Liver (tissue), 9 donors: ENCODE data around the gene LRCOL1. TPM values are rescaled to one million over a fixed set of nuclear protein-coding genes. Genes with fewer than 3 reads are reported as not detected.

ENCODE experiments used
- DNase-seq: peaks from one replicate; pipeline ENCODE4 v3.0.0-alpha.2; 2017; ENCODE audit warnings: low spot score
- H3K27ac ChIP-seq, 2 donors: one replicate each; pipeline ENCODE4 v1.7.0; 2013; ENCODE audit warnings: inconsistent platforms in 2 of 2, low read length in 2 of 2, control low read depth in 1 of 2, low read depth in 1 of 2, mild to moderate bottlenecking in 1 of 2
- H3K27me3 ChIP-seq, 4 donors: one replicate each; pipeline versions ENCODE4 v1.6.1 to v1.7.0; 2013; ENCODE audit warnings: low read length in 3 of 4, inconsistent platforms in 1 of 4, mild to moderate bottlenecking in 1 of 4, moderate library complexity in 1 of 4; ENCODE audit not compliant: control insufficient read depth in 4 of 4, insufficient read depth in 4 of 4
- H3K36me3 ChIP-seq, 4 donors: one replicate each; pipeline versions ENCODE4 v1.6.1 to v1.7.0; 2013; ENCODE audit warnings: low read length in 3 of 4, mild to moderate bottlenecking in 3 of 4, low read depth in 1 of 4, moderate library complexity in 1 of 4; ENCODE audit not compliant: control insufficient read depth in 4 of 4, insufficient read depth in 3 of 4
- H3K4me1 ChIP-seq, 4 donors: one replicate each; pipeline versions ENCODE4 v1.6.1 to v1.7.0; 2013; ENCODE audit warnings: low read length in 3 of 4, mild to moderate bottlenecking in 3 of 4, moderate library complexity in 1 of 4; ENCODE audit not compliant: control insufficient read depth in 4 of 4, insufficient read depth in 4 of 4
- H3K4me3 ChIP-seq, 3 donors: one replicate each; pipeline versions ENCODE4 v1.6.1 to v1.7.0; 2013; ENCODE audit warnings: low read length in 3 of 3, control low read depth in 1 of 3, low read depth in 1 of 3, mild to moderate bottlenecking in 1 of 3
- H3K9ac ChIP-seq, 2 donors: one replicate each; pipeline ENCODE4 v1.7.0; 2013; ENCODE audit warnings: low read length in 2 of 2, mild to moderate bottlenecking in 2 of 2, moderate library complexity in 2 of 2, control low read depth in 1 of 2, low read depth in 1 of 2
- H3K9me3 ChIP-seq, 4 donors: one replicate each; pipeline versions ENCODE4 v1.6.1 to v1.7.0; 2013; ENCODE audit warnings: low read length in 3 of 4; ENCODE audit not compliant: control insufficient read depth in 4 of 4
- ATF3 ChIP-seq: IDR thresholded peaks from 2 replicates; pipeline ENCODE4 v1.6.1; 2016; ENCODE audit warnings: antibody characterized with exemption
- EGR1 ChIP-seq, 2 donors: IDR thresholded peaks; 2 replicates each; pipeline ENCODE4 v1.6.1; 2016 to 2018; ENCODE audit warnings: antibody characterized with exemption in 2 of 2, low read depth in 2 of 2
- FOXA1 ChIP-seq: IDR thresholded peaks from 2 replicates; pipeline ENCODE4 v1.6.1; 2016; ENCODE audit warnings: antibody characterized with exemption
- FOXA2 ChIP-seq: IDR thresholded peaks from 2 replicates; pipeline ENCODE4 v1.6.1; 2016; ENCODE audit warnings: antibody characterized with exemption
- GABPA ChIP-seq, 2 donors: IDR thresholded peaks in 1 of 2; conservative IDR thresholded peaks in 1 of 2; 2 replicates each; pipeline ENCODE4 v1.6.1; 2016; ENCODE audit warnings: antibody characterized with exemption in 2 of 2, mild to moderate bottlenecking in 1 of 2, moderate library complexity in 1 of 2
- HNF4A ChIP-seq, 2 donors: conservative IDR thresholded peaks; 2 replicates each; pipeline ENCODE4 v1.6.1; 2016; ENCODE audit warnings: antibody characterized with exemption in 2 of 2, mild to moderate bottlenecking in 2 of 2
- HNF4G ChIP-seq: IDR thresholded peaks from 2 replicates; pipeline ENCODE4 v1.6.1; 2016; ENCODE audit warnings: antibody characterized with exemption
- JUND ChIP-seq, 2 donors: IDR thresholded peaks; 2 replicates each; pipeline ENCODE4 v1.6.1; 2016; ENCODE audit warnings: antibody characterized with exemption in 2 of 2
- MAX ChIP-seq: IDR thresholded peaks from 2 replicates; pipeline ENCODE4 v1.6.1; 2016; ENCODE audit warnings: antibody characterized with exemption
- NR2F2 ChIP-seq: IDR thresholded peaks from 2 replicates; pipeline ENCODE4 v1.6.1; 2016; ENCODE audit warnings: antibody characterized with exemption
- RAD21 ChIP-seq, 2 donors: IDR thresholded peaks; 2 replicates each; pipeline ENCODE4 v1.6.1; 2016; ENCODE audit warnings: antibody characterized with exemption in 2 of 2, mild to moderate bottlenecking in 2 of 2
- RXRA ChIP-seq, 2 donors: IDR thresholded peaks; 2 replicates each; pipeline ENCODE4 v1.6.1; 2017 to 2018; ENCODE audit warnings: antibody characterized with exemption in 2 of 2, mild to moderate bottlenecking in 1 of 2
- SP1 ChIP-seq: IDR thresholded peaks from 2 replicates; pipeline ENCODE4 v1.6.1; 2018; ENCODE audit warnings: antibody characterized with exemption, mild to moderate bottlenecking
- TAF1 ChIP-seq: conservative IDR thresholded peaks from 2 replicates; pipeline ENCODE4 v1.6.1; 2016; ENCODE audit warnings: antibody characterized with exemption, mild to moderate bottlenecking
- YY1 ChIP-seq: IDR thresholded peaks from 2 replicates; pipeline ENCODE4 v1.6.1; 2016; ENCODE audit warnings: antibody characterized with exemption, mild to moderate bottlenecking
- ZBTB33 ChIP-seq: IDR thresholded peaks from 2 replicates; pipeline ENCODE4 v1.6.1; 2016; ENCODE audit warnings: antibody characterized with exemption
- WGBS: extraction: QIAGEN DNeasy Blood & Tissue Kit; methylation state at CpG from one replicate; pipeline ENCODE4 v1.1.7; 2013; 5-methylcytosine and 5-hydroxymethylcytosine counted together
- polyA plus RNA-seq, 2 donors: library from polyadenylated mRNA; stranded (reverse) in 1 of 2; unstranded in 1 of 2; fragments of 200-250 nt in 1 of 2; fragments of >200 nt in 1 of 2; fragmentation: Nextera tagmentation in 1 of 2; extraction: Ambion mirVana in 1 of 2; gene quantifications; one replicate each; pipeline versions ENCODE4 v1.2.1 to v1.2.3, GENCODE V29; 2013 to 2015
- total RNA-seq, 2 donors: library from RNA; depleted of rRNA; stranded (reverse); fragments of >200 nt; gene quantifications; one replicate each; pipeline ENCODE4 v1.2.3, GENCODE V29; 2014
- TF ChIP-seq, protein P1 (sequence below): IDR thresholded peaks from 2 replicates; pipeline ENCODE4 v1.6.1; 2016; ENCODE audit warnings: antibody characterized with exemption, mild to moderate bottlenecking
- TF ChIP-seq, protein P2 (sequence below): fragments of 150-350 bp; IDR thresholded peaks from 2 replicates; pipeline ENCODE4 v1.5.1; 2017; ENCODE audit warnings: improper control_type of control experiment, low read depth, low read length; ENCODE audit not compliant: missing input control
- donor health status: healthy.
- donor health status: healthy.
- donor health status: healthy.
- donor health status: healthy.
- donor health status: healthy.

Gene LRCOL1
- total and polyA plus RNA-seq, 4 donors, result 2.6 to 40.7 (median 5.9) TPM; not detected in 1

DNA sequence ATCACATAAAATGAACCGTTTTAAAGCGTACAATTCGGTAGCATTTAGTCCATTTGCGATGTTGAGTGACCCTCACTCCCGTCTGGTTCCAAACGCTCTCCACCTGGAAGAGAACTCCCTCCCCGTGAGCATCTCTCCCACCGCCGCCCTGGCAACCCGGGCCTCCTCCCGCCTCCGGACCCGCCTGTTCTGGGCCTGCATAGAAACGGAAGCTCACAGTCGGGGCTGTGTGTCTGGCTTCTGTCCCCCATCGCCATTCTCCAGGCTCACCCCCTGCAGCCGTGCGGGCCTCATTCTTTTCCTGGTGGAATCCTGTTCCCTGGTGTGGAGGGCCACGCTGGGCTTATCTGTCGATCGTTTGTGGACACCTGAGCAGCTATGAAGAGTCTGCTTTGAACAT lies 17.3 kb downstream of the LRCOL1 start:
- no peak overlapping the region for H3K27ac ChIP-seq
- DNase-seq, result no peak
- peaks cover 0 to 8% (median 3%) of the 10 kb centered on the region in 4 donors for H3K4me1 ChIP-seq
- H3K9me3 ChIP-seq, result no peaks in the 10 kb centered on the region
- TF ChIP-seq SP1 (no peak), ZBTB33 (no peak), HNF4G (no peak), MAX (no peak), RXRA (IDR thresholded peaks at IDR 0.05) (no peak), RAD21 (IDR thresholded peaks at IDR 0.05) (no peak), JUND (IDR thresholded peaks at IDR 0.05) (no peak), EGR1 (IDR thresholded peaks at IDR 0.05; ENCODE audit: low read depth in 2 of 2) (no peak), FOXA2 (no peak), ATF3 (no peak), NR2F2 (no peak), TAF1 (no peak), HNF4A (conservative IDR thresholded peaks at IDR 0.05) (no peak), YY1 (no peak), GABPA (IDR thresholded peaks at IDR 0.05 in 1 of 2, conservative IDR thresholded peaks at IDR 0.05 in 1 of 2) (no peak), FOXA1 (no peak)
- TF ChIP-seq, protein P1, sequence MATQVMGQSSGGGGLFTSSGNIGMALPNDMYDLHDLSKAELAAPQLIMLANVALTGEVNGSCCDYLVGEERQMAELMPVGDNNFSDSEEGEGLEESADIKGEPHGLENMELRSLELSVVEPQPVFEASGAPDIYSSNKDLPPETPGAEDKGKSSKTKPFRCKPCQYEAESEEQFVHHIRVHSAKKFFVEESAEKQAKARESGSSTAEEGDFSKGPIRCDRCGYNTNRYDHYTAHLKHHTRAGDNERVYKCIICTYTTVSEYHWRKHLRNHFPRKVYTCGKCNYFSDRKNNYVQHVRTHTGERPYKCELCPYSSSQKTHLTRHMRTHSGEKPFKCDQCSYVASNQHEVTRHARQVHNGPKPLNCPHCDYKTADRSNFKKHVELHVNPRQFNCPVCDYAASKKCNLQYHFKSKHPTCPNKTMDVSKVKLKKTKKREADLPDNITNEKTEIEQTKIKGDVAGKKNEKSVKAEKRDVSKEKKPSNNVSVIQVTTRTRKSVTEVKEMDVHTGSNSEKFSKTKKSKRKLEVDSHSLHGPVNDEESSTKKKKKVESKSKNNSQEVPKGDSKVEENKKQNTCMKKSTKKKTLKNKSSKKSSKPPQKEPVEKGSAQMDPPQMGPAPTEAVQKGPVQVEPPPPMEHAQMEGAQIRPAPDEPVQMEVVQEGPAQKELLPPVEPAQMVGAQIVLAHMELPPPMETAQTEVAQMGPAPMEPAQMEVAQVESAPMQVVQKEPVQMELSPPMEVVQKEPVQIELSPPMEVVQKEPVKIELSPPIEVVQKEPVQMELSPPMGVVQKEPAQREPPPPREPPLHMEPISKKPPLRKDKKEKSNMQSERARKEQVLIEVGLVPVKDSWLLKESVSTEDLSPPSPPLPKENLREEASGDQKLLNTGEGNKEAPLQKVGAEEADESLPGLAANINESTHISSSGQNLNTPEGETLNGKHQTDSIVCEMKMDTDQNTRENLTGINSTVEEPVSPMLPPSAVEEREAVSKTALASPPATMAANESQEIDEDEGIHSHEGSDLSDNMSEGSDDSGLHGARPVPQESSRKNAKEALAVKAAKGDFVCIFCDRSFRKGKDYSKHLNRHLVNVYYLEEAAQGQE, result no peak
- TF ChIP-seq, protein P2, sequence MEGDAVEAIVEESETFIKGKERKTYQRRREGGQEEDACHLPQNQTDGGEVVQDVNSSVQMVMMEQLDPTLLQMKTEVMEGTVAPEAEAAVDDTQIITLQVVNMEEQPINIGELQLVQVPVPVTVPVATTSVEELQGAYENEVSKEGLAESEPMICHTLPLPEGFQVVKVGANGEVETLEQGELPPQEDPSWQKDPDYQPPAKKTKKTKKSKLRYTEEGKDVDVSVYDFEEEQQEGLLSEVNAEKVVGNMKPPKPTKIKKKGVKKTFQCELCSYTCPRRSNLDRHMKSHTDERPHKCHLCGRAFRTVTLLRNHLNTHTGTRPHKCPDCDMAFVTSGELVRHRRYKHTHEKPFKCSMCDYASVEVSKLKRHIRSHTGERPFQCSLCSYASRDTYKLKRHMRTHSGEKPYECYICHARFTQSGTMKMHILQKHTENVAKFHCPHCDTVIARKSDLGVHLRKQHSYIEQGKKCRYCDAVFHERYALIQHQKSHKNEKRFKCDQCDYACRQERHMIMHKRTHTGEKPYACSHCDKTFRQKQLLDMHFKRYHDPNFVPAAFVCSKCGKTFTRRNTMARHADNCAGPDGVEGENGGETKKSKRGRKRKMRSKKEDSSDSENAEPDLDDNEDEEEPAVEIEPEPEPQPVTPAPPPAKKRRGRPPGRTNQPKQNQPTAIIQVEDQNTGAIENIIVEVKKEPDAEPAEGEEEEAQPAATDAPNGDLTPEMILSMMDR, result no peak
- H3K36me3 ChIP-seq, result no peaks in the 10 kb centered on the region
- H3K9ac ChIP-seq, result no peak overlapping the region
- 87% methylated on average over 21 of the region's 21 CpGs for WGBS
- no peak overlapping the region for H3K4me3 ChIP-seq
- H3K27me3 ChIP-seq, result no peaks in the 10 kb centered on the region
